Lower leg skin (tissue), 4 donors: ENCODE data around the gene SAMD13. TPM values are rescaled to one million over a fixed set of nuclear protein-coding genes. Genes with fewer than 3 reads are reported as not detected.

Source experiments
- DNase-seq, 2 donors: peaks; one replicate each; pipeline ENCODE4 v3.0.0-alpha.2; 2019; ENCODE audit warnings: low spot score in 2 of 2
- H3K4me3 ChIP-seq: fragments of 200-600 bp; sonication (generic); 2 replicates; pipeline ENCODE4 v1.5.1; 2017; ENCODE audit warnings: mild to moderate bottlenecking, low read depth; ENCODE audit not compliant: poor library complexity, severe bottlenecking
- POLR2A ChIP-seq, 2 donors: fragments of 450-650 bp; IDR thresholded peaks; one replicate each; pipeline ENCODE4 v1.6.1; 2016 to 2017; ENCODE audit warnings: antibody characterized with exemption in 2 of 2, mild to moderate bottlenecking in 1 of 2, moderate library complexity in 1 of 2
- WGBS, 2 donors: methylation state at CpG; one replicate each; pipeline ENCODE4 v1.1.5; 2018; 5-methylcytosine and 5-hydroxymethylcytosine counted together
- intact Hi-C: fragments of 100-400 bp; cut with DNase I; formaldehyde crosslinking; loops from one replicate; pipeline ENCODE4 v1.15.0; 2023; ENCODE audit warnings: low total_unique reads
- total RNA-seq, 4 donors: library from RNA; depleted of rRNA; stranded (reverse); fragments of >200 nt; gene quantifications; one replicate each; pipeline ENCODE4 v1.1.0, GENCODE V29; 2016
- TF ChIP-seq, protein P1 (sequence below), 3 donors: fragments of 450-650 bp; IDR thresholded peaks; one replicate each; pipeline ENCODE4 v1.5.1; 2016; ENCODE audit warnings: antibody characterized with exemption in 3 of 3, mild to moderate bottlenecking in 3 of 3, moderate library complexity in 2 of 3

Gene SAMD13
- total RNA-seq, 4 donors from 2014 or later, result 0.88 to 1.1 TPM; not detected in 2

GRCh38 chr1:84386716-84387479 is 85.4 kb downstream of the SAMD13 start:
- no peak for TF ChIP-seq POLR2A (IDR thresholded peaks at IDR 0.05)
- TF ChIP-seq, protein P1, sequence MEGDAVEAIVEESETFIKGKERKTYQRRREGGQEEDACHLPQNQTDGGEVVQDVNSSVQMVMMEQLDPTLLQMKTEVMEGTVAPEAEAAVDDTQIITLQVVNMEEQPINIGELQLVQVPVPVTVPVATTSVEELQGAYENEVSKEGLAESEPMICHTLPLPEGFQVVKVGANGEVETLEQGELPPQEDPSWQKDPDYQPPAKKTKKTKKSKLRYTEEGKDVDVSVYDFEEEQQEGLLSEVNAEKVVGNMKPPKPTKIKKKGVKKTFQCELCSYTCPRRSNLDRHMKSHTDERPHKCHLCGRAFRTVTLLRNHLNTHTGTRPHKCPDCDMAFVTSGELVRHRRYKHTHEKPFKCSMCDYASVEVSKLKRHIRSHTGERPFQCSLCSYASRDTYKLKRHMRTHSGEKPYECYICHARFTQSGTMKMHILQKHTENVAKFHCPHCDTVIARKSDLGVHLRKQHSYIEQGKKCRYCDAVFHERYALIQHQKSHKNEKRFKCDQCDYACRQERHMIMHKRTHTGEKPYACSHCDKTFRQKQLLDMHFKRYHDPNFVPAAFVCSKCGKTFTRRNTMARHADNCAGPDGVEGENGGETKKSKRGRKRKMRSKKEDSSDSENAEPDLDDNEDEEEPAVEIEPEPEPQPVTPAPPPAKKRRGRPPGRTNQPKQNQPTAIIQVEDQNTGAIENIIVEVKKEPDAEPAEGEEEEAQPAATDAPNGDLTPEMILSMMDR (IDR thresholded peaks at IDR 0.05), result no peak
- 90 to 92% methylated on average over 5 of the region's 5 CpGs for WGBS, 2 donors
- no peak overlapping the region for H3K4me3 ChIP-seq
- no peak for DNase-seq
- intact Hi-C loops, result no loop called here

DNA sequence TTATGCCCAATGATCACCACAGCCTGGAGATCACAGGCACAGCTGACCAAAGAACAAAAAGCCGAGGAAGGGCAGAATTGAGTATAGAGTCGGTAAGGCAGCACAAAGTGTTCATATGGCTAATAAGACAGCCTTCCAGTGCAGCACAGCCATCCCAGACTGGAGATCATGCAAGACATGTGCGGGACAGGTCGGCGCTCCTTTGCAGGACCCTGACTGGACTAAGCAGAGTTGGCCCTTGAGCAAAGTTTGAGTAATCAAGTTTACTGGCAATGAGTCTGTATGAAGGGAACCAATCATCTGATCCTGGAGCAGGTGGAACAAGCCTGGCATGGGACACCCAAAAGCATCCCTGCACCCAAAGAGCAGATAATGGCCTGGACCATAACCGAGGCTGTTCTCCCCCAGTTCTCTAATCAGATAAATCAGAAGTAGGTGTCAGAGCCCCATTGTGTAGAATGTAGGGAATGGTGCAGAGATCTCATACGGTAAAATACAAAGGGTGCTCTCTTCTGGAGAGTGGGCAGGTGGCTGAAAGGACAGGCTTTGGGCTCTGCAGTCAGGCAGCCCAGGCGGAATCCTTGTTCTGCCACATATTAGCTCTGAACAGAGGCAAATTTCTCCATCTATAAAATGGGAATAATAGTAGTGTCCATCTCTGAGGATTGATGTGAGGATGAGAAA is 86.1 kb downstream of the SAMD13 start:
- intact Hi-C loops, result no loop called here
- DNase-seq, result no peak
- 72 to 73% methylated on average over 8 of the region's 8 CpGs for WGBS, 2 donors

GRCh38 chr1:84390226-84390625 is 88.7 kb downstream of the SAMD13 start:
- no peak for DNase-seq
- intact Hi-C loops, result no loop called here

More for the DNA sequence above, 86.1 kb downstream of the SAMD13 start:
- TF ChIP-seq POLR2A (IDR thresholded peaks at IDR 0.05), result no peak
- TF ChIP-seq, protein P1 (IDR thresholded peaks at IDR 0.05), result no peak
- no peak overlapping the region for H3K4me3 ChIP-seq

GRCh38 chr1:84398175-84399155 is 97.0 kb downstream of the SAMD13 start, which contains the start of gene DNASE2B:
TSS of gene DNASE2B (plus strand) at chr1:84398484. CDS start at chr1:84398565, 81 bp downstream.
- intact Hi-C loops, result no loop called here
- TF ChIP-seq, protein P1 (IDR thresholded peaks at IDR 0.05), result no peak
- no peak for TF ChIP-seq POLR2A (IDR thresholded peaks at IDR 0.05)
- 75 to 81% methylated on average over 11 of the region's 11 CpGs for WGBS, 2 donors
- DNase-seq, result no peak
- H3K4me3 ChIP-seq, result no peak within 1 kb of the TSS

More at GRCh38 chr1:84390226-84390625, 88.7 kb downstream of the SAMD13 start:
- TF ChIP-seq, protein P1 (IDR thresholded peaks at IDR 0.05), result no peak
- no peak for TF ChIP-seq POLR2A (IDR thresholded peaks at IDR 0.05)
- H3K4me3 ChIP-seq, result no peak overlapping the region

Other genes starting within 250 kb of the SAMD13 start
- gene PRKACB, start 157.4 kb upstream of the SAMD13 start, total RNA-seq, result 10 to 100 TPM in 1 of 4 donors, 1 to 10 TPM in 3; 4.4 to 12.3 (median 5.7) TPM
- 1 to 10 TPM in 1 of 4 donors, under 1 TPM in 1, not detected in 2; 0.29 to 3.2 TPM for gene DNASE2B, start 96.8 kb downstream of the SAMD13 start, total RNA-seq
- 10 to 100 TPM; 30.8 to 46.0 (median 37.6) TPM for gene RPF1, start 177.6 kb downstream of the SAMD13 start, total RNA-seq
- under 1 TPM in 1 of 4 donors, not detected in 3; 0.13 TPM for gene SPATA1, start 204.7 kb downstream of the SAMD13 start, total RNA-seq
- 10 to 100 TPM; 37.7 to 78.9 (median 58.6) TPM for gene GNG5, start 204.9 kb downstream of the SAMD13 start, total RNA-seq